Measurements from ENCODE around the gene SYNJ2.
"Not testable (repeated sequence)": the region's sequence is repeated elsewhere in the genome, so short reads cannot be mapped to it uniquely, and the experiment has no call there.

GRCh38 chr6:157950899-157951298 lies 30.8 kb upstream of the SYNJ2 start:
- not testable (repeated sequence) for TF ChIP-seq CTCF (IDR thresholded peaks at IDR 0.05; ENCODE audit: borderline replicate concordance, extremely low read depth, low read length, poor library complexity, severe bottlenecking); EZH2 (IDR thresholded peaks at IDR 0.05; ENCODE audit: borderline replicate concordance, low read depth, low read length, severe bottlenecking)
